Measurements from ENCODE around the gene TNFAIP8L2. TPM values are rescaled to one million over a fixed set of nuclear protein-coding genes. Genes with fewer than 3 reads are reported as not detected.

Gene TNFAIP8L2
- total and polyA plus RNA-seq, 3 experiments from 2014 or later: 22.6 to 25.5 (median 24.6) TPM

- CTCF ChIA-PET: interaction anchor here (3.2 kb wide), 1 partner anchor 9 kb away, joined by 17 read pairs; the partner anchor contains the start of gene TNFAIP8L2
- Histone ChIP-seq H3K27ac (ENCODE audit: low read depth, low read length) (peak overlapping the region; percentile 78), H3K36me3 (ENCODE audit: insufficient read depth, low read length) (peaks cover 9% of the 10 kb centered on the region), H3K4me3 (ENCODE audit: low read length) (peak overlapping the region; percentile 94), H3K27me3 (ENCODE audit: insufficient read depth, low read length, poor library complexity, severe bottlenecking) (no peaks in the 10 kb centered on the region), H3K9me3 (ENCODE audit: low read length) (no peaks in the 10 kb centered on the region), H3K4me1 (ENCODE audit: insufficient read depth, low read length) (peaks cover 41% of the 10 kb centered on the region)
- Mint-ChIP-seq H3K36me3 (peaks cover 0 to 60% (median 5%) of the 10 kb centered on the region in 3 donors), H3K27ac (peak overlapping the region; percentile 91 to 99 (median 95)), H3K4me3 (peak overlapping the region; percentile 92 to 99 (median 95)), H3K27me3 (peaks cover 0 to 3% of the 10 kb centered on the region in 2 donors), H3K4me1 (peaks cover 42 to 70% (median 47%) of the 10 kb centered on the region in 3 donors), H3K9me3 (peaks cover 0 to 2% (median 0%) of the 10 kb centered on the region in 5 donors)
- peak in 2 of 5 donors; percentile 13 to 52 for DNase-seq
- POLR2A ChIA-PET: interaction anchor here (0.6 to 2.4 kb wide), 3 partner anchors 8 to 89 kb away, joined by 3 to 8 read pairs (median 3); partner anchors contain the start of genes PSMD4 and TNFAIP8L2
Observed at GRCh38 chr1:151165281-151165737, 8.9 kb downstream of the TNFAIP8L2 start.

GRCh38 chr1:151165738-151166504 is 9.5 kb downstream of the TNFAIP8L2 start, which contains the start of the genes LYSMD1 and SCNM1:
TSS of gene LYSMD1 (minus strand) at chr1:151165902. CDS start at chr1:151165258, 644 bp downstream.
TSS of gene SCNM1 (plus strand) at chr1:151166144. CDS start at chr1:151166153, 9 bp downstream.
- ChIA-PET CTCF (interaction anchor here (0.8 to 3.2 kb wide), 2 partner anchors 10 to 113 kb away, joined by 3 to 17 read pairs; partner anchors contain the start of gene TNFAIP8L2), POLR2A (interaction anchor here (0.6 to 2.4 kb wide), 4 partner anchors 9 to 110 kb away, joined by 3 to 8 read pairs (median 4); partner anchors contain the start of genes TNFAIP8L2 and VPS72)
- peaks cover 0 to 2% (median 0%) of the 10 kb centered on the region in 5 donors for H3K9me3 Mint-ChIP-seq
- peaks cover 0 to 63% (median 6%) of the 10 kb centered on the region in 3 donors for H3K36me3 Mint-ChIP-seq
- peaks cover 39 to 64% (median 46%) of the 10 kb centered on the region in 3 donors for H3K4me1 Mint-ChIP-seq
- H3K27me3 ChIP-seq (ENCODE audit: insufficient read depth, low read length, poor library complexity, severe bottlenecking): no peaks in the 10 kb centered on the region
- H3K4me3 ChIP-seq (ENCODE audit: low read length): peak within 1 kb of the TSS; percentile 94
- peak; percentile 94 to 98 (median 97) for DNase-seq
- H3K27ac Mint-ChIP-seq: peak within 1 kb of the TSS; percentile 91 to 99 (median 95)
- H3K4me3 Mint-ChIP-seq: peak within 1 kb of the TSS; percentile 92 to 99 (median 95)
- H3K27ac ChIP-seq (ENCODE audit: low read depth, low read length): peak within 1 kb of the TSS; percentile 78
- H3K27me3 Mint-ChIP-seq: peaks cover 0 to 3% of the 10 kb centered on the region in 2 donors
- H3K4me1 ChIP-seq (ENCODE audit: insufficient read depth, low read length): peaks cover 36% of the 10 kb centered on the region
- peaks cover 9% of the 10 kb centered on the region for H3K36me3 ChIP-seq (ENCODE audit: insufficient read depth, low read length)
- no peaks in the 10 kb centered on the region for H3K9me3 ChIP-seq (ENCODE audit: low read length)

GRCh38 chr1:151166505-151166956 is 10.1 kb downstream of the TNFAIP8L2 start:
- no peaks in the 10 kb centered on the region for H3K9me3 ChIP-seq (ENCODE audit: low read length)
- H3K4me1 ChIP-seq (ENCODE audit: insufficient read depth, low read length): peaks cover 34% of the 10 kb centered on the region
- H3K36me3 ChIP-seq (ENCODE audit: insufficient read depth, low read length): peaks cover 9% of the 10 kb centered on the region
- no peaks in the 10 kb centered on the region for H3K27me3 ChIP-seq (ENCODE audit: insufficient read depth, low read length, poor library complexity, severe bottlenecking)
- H3K4me3 ChIP-seq (ENCODE audit: low read length): peak overlapping the region; percentile 94
- Mint-ChIP-seq H3K27me3 (peaks cover 0 to 3% of the 10 kb centered on the region in 2 donors), H3K9me3 (peaks cover 0 to 2% (median 0%) of the 10 kb centered on the region in 5 donors), H3K4me1 (peaks cover 37 to 58% (median 43%) of the 10 kb centered on the region in 3 donors), H3K4me3 (peak overlapping the region; percentile 92 to 99 (median 95)), H3K36me3 (peaks cover 0 to 65% (median 6%) of the 10 kb centered on the region in 3 donors), H3K27ac (peak overlapping the region in 7 of 8 donors; percentile 91 to 99 (median 94))
- ChIA-PET CTCF (interaction anchor here (0.8 to 3.2 kb wide), 2 partner anchors 10 to 114 kb away, joined by 3 to 17 read pairs; partner anchors contain the start of gene TNFAIP8L2), POLR2A (interaction anchor here (0.6 to 2.4 kb wide), 4 partner anchors 8 to 110 kb away, joined by 3 to 8 read pairs (median 4); partner anchors contain the start of genes TNFAIP8L2 and VPS72)
- DNase-seq: no peak
- H3K27ac ChIP-seq (ENCODE audit: low read depth, low read length): peak overlapping the region; percentile 78

- H3K27me3 Mint-ChIP-seq: peaks cover 0 to 4% of the 10 kb centered on the region in 2 donors
- peaks cover 0 to 2% (median 0%) of the 10 kb centered on the region in 5 donors for H3K9me3 Mint-ChIP-seq
- Histone ChIP-seq H3K36me3 (ENCODE audit: insufficient read depth, low read length) (peaks cover 9% of the 10 kb centered on the region), H3K9me3 (ENCODE audit: low read length) (no peaks in the 10 kb centered on the region), H3K4me1 (ENCODE audit: insufficient read depth, low read length) (peaks cover 28% of the 10 kb centered on the region), H3K27ac (ENCODE audit: low read depth, low read length) (peak overlapping the region; percentile 78), H3K27me3 (ENCODE audit: insufficient read depth, low read length, poor library complexity, severe bottlenecking) (no peaks in the 10 kb centered on the region), H3K4me3 (ENCODE audit: low read length) (peak overlapping the region; percentile 94)
- POLR2A ChIA-PET: interaction anchor here (1.4 to 2.4 kb wide), 2 partner anchors 10 to 23 kb away, joined by 5 to 8 read pairs; partner anchors contain the start of genes TNFAIP8L2 and VPS72
- no peak for DNase-seq
- peak overlapping the region; percentile 92 to 99 (median 95) for H3K4me3 Mint-ChIP-seq
- CTCF ChIA-PET: interaction anchor here (3.2 kb wide), 1 partner anchor 11 kb away, joined by 17 read pairs; the partner anchor contains the start of gene TNFAIP8L2
- H3K4me1 Mint-ChIP-seq: peaks cover 31 to 52% (median 37%) of the 10 kb centered on the region in 3 donors
- peaks cover 0 to 62% (median 6%) of the 10 kb centered on the region in 3 donors for H3K36me3 Mint-ChIP-seq
- H3K27ac Mint-ChIP-seq: peak overlapping the region in 6 of 8 donors; percentile 29 to 94 (median 82)
Observed at GRCh38 chr1:151167116-151167515, 10.7 kb downstream of the TNFAIP8L2 start.

GRCh38 chr1:151171190-151171589 is 14.7 kb downstream of the TNFAIP8L2 start:
- ChIA-PET CTCF (interaction anchor here (1.2 to 1.9 kb wide), 3 partner anchors 15 to 72 kb away, joined by 3 to 6 read pairs (median 4); partner anchors contain the start of gene TNFAIP8L2), POLR2A (no interaction called here)
- peak overlapping the region in 5 of 8 donors; percentile 10 to 77 (median 56) for H3K27ac Mint-ChIP-seq
- Histone ChIP-seq H3K36me3 (ENCODE audit: insufficient read depth, low read length) (peaks cover 19% of the 10 kb centered on the region), H3K9me3 (ENCODE audit: low read length) (no peaks in the 10 kb centered on the region), H3K27me3 (ENCODE audit: insufficient read depth, low read length, poor library complexity, severe bottlenecking) (no peaks in the 10 kb centered on the region), H3K27ac (ENCODE audit: low read depth, low read length) (no peak overlapping the region), H3K4me3 (ENCODE audit: low read length) (no peak overlapping the region), H3K4me1 (ENCODE audit: insufficient read depth, low read length) (peaks cover 11% of the 10 kb centered on the region)
- DNase-seq: no peak
- no peaks in the 10 kb centered on the region for H3K9me3 Mint-ChIP-seq
- peaks cover 9 to 22% (median 12%) of the 10 kb centered on the region in 3 donors for H3K4me1 Mint-ChIP-seq
- peaks cover 0 to 1% of the 10 kb centered on the region in 2 donors for H3K27me3 Mint-ChIP-seq
- peak overlapping the region in 1 of 7 donors; percentile 54 for H3K4me3 Mint-ChIP-seq
- peaks cover 5 to 78% (median 7%) of the 10 kb centered on the region in 3 donors for H3K36me3 Mint-ChIP-seq

DNA sequence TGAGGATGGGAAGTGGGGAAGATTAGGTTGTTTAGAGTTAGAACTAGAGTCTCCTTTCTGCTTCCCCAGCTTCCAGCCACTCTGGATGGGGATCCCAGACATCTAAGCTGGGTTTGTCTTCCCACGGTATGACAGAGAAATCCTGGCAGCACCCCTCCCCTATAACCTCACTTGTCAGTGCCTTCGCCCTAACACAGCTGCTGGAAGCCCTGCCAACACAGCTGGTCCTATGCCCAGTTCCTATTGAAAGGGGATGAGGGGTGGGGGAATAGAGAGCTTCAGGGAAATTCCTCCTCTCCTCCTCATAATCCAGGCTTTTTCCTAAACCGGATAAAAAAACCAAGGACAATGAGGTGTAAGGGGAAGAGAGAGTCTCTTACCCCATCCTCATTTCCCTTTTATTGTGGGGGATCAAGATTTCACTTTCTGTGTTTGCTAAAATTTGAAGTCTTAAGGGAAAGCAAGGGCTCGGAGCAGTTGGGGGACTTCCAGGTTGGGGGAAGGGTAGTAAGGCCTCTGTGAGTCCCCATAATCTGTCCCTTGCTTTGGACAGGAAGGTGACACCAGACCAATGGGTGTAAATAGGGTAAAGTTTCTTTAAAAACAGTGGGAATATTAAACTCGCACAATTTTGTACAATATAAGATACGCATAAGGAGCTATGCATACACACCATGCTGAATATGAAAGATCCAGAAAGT is 18.7 kb downstream of the TNFAIP8L2 start:
- Histone ChIP-seq H3K27me3 (ENCODE audit: insufficient read depth, low read length, poor library complexity, severe bottlenecking) (no peaks in the 10 kb centered on the region), H3K9me3 (ENCODE audit: low read length) (no peaks in the 10 kb centered on the region), H3K4me1 (ENCODE audit: insufficient read depth, low read length) (no peaks in the 10 kb centered on the region), H3K4me3 (ENCODE audit: low read length) (no peak overlapping the region), H3K36me3 (ENCODE audit: insufficient read depth, low read length) (peaks cover 20% of the 10 kb centered on the region), H3K27ac (ENCODE audit: low read depth, low read length) (no peak overlapping the region)
- no peak for DNase-seq
- CTCF ChIA-PET: interaction anchor here (0.5 to 1.5 kb wide), 5 partner anchors 14 to 78 kb away, joined by 3 to 6 read pairs (median 3); partner anchors contain the start of gene VPS72
- Mint-ChIP-seq H3K27ac (peak overlapping the region in 2 of 8 donors; percentile 82 to 95), H3K27me3 (peaks cover 0 to 1% of the 10 kb centered on the region in 2 donors), H3K4me3 (no peak overlapping the region), H3K9me3 (no peaks in the 10 kb centered on the region), H3K36me3 (peaks cover 9 to 84% (median 26%) of the 10 kb centered on the region in 3 donors), H3K4me1 (peaks cover 0 to 4% (median 0%) of the 10 kb centered on the region in 3 donors)
- POLR2A ChIA-PET: interaction anchor here (0.6 to 1.4 kb wide), 2 partner anchors 9 to 585 kb away, joined by 3 read pairs; partner anchors contain the start of genes LYSMD1 and SCNM1
